IPS-15b (cell line): Measurements from ENCODE around the gene KRTAP2-2.
"Not testable (repeated sequence)": the region's sequence is repeated elsewhere in the genome, so short reads cannot be mapped to it uniquely, and the experiment has no call there.

Source experiments
- H3K27me3 ChIP-seq: one replicate; pipeline ENCODE4 v1.6.1; 2013; ENCODE audit warnings: low read length; ENCODE audit not compliant: control insufficient read depth, insufficient read depth
- H3K36me3 ChIP-seq: one replicate; pipeline ENCODE4 v1.6.1; 2013; ENCODE audit warnings: low read length; ENCODE audit not compliant: control insufficient read depth, insufficient read depth
- H3K4me1 ChIP-seq: one replicate; pipeline ENCODE4 v1.6.1; 2013; ENCODE audit warnings: mild to moderate bottlenecking, low read length; ENCODE audit not compliant: control insufficient read depth, insufficient read depth
- H3K4me3 ChIP-seq: one replicate; pipeline ENCODE4 v1.5.1; 2013; ENCODE audit warnings: low read depth, low read length
- H3K9ac ChIP-seq: one replicate; pipeline ENCODE4 v1.6.1; 2013; ENCODE audit warnings: low read depth, mild to moderate bottlenecking, low read length
- H3K9me3 ChIP-seq: one replicate; pipeline ENCODE4 v1.6.1; 2013; ENCODE audit warnings: mild to moderate bottlenecking, low read length; ENCODE audit not compliant: control insufficient read depth, insufficient read depth

KRTAP2-2 gene

DNA sequence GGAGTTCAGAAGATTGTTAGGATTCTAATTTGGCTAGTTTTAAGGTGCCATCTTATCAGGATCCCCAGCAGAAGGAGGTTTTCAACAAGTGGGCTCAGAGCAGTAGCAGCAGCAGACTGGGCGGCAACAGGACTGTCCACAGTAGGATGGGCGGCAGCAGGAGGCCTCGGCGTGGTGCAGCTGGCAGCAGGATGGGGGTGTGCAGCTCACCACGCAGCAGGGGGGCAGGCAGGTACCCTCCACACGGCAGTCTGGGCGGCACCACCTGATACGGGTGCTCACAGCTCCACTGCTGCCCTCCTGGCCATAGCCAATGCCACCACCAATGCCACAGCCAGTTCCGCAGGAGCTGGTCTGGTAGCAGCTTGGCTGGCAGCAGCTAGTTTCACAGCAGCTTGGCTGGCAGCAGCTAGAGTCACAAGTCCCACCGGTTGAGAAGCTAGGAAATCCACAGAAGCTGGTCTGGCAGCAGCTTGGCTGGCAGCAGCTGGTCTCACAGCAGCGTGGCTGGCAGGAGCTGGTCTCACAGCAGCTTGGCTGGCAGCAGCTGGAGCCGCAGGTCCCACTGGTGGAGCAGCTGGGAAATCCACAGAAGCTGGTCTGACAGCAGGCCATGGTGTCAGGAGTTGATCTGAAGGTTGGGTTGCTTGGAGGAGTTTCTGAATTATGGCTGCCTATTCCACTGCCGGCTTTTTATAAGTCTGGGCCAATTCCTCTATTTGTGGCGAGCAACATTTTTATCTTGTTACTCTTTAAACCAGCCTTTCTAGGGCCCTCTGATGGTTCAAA lies 14.1 kb downstream of the KRTAP2-2 start, which contains the start of gene KRTAP1-1:
Gene KRTAP1-1, minus strand, starts transcription at position 668 of the 789 bp plus-strand sequence. Its CDS starts 53 bp downstream, at position 615.
- H3K9me3 ChIP-seq, H3K4me3 ChIP-seq, H3K36me3 ChIP-seq, H3K9ac ChIP-seq, H3K27me3 ChIP-seq: not testable (repeated sequence)
- peaks cover 11% of the 10 kb centered on the region for H3K4me1 ChIP-seq

DNA sequence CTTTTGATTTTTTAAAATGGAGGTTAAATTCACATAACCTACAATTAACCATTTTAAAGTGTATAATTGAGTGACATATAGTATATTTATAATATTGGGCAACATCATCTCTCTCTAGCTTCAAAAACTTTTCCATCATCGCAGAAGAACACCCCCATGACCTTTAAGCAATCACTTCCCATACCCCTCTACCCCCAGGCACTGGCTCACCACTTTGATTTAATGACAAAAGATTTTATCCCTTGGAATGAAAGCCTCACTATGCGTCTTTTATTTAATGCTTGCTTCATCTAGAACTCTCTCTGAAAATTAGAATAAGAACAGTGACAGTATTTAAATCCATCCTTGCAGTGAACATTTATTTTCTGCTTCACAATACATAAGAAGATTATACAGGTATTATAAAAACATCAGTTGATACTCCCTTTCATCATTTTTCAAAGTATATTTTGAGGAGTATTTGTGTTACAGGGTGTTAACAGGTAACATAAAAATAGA lies 17.1 kb downstream of the KRTAP2-2 start:
- no peaks in the 10 kb centered on the region for H3K27me3 ChIP-seq
- H3K4me1 ChIP-seq = peaks cover 11% of the 10 kb centered on the region
- H3K36me3 ChIP-seq = no peaks in the 10 kb centered on the region
- no peak overlapping the region for H3K9ac ChIP-seq
- H3K9me3 ChIP-seq = no peaks in the 10 kb centered on the region
- H3K4me3 ChIP-seq = no peak overlapping the region

DNA sequence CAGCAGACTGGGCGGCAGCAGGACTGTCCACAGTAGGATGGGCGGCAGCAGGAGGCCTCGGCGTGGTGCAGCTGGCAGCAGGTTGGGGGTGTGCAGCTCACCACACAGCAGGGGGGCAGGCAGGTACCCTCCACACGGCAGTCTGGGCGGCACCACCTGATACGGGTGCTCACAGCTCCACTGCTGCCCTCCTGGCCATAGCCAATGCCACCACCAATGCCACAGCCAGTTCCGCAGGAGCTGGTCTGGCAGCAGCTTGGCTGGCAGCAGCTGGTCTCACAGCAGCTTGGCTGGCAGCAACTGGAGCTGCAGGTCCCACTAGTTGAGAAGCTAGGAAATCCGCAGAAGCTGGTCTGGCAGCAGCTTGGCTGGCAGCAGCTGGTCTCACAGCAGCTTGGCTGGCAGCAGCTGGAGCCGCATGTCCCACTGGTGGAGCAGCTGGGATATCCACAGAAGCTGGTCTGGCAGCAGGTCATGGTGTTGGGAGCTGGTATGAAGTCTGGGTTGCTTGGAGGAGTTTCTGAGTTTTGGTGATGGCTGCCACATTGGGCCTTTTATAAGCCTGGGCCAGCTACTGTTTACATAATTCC lies 20.6 kb downstream of the KRTAP2-2 start, which contains the start of gene KRTAP1-3:
Gene KRTAP1-3, minus strand, starts transcription at position 529 of the 590 bp plus-strand sequence. Its CDS starts 53 bp downstream, at position 476.
- not testable (repeated sequence) for H3K9me3 ChIP-seq, H3K36me3 ChIP-seq, H3K9ac ChIP-seq, H3K27me3 ChIP-seq, H3K4me3 ChIP-seq
- peaks cover 10% of the 10 kb centered on the region for H3K4me1 ChIP-seq

DNA sequence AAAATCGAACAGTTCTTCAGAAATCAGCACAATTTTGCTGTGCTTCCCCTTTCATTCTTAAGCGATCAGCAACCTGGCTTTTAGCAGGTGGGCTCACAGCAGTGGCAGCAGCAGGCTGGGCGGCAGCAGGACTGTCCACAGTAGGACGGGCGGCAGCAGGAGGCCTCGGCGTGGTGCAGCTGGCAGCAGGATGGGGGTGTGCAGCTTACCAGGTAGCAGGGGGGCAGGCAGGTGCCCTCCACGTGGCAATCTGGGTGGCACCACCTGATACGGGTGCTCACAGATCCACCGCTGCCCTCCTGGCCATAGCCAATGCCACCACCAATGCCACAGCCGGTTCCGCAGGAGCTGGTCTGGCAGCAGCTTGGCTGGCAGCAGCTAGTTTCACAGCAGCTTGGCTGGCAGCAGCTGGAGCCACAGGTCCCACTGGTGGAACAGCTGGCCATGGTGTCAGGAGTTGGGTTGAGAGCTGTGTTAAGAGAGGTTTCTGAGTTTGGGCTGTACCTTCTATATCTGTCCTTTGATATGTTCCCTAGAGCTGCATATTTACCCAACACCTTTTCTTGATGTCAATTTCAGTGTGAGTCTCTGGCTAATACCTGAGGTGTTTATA lies 25.3 kb downstream of the KRTAP2-2 start, which contains the start of gene KRTAP1-4:
Gene KRTAP1-4, minus strand, starts transcription at position 563 of the 613 bp plus-strand sequence. Its CDS starts 117 bp downstream, at position 446.
- no peak within 1 kb of the TSS for H3K4me3 ChIP-seq
- no peak within 1 kb of the TSS for H3K9ac ChIP-seq
- H3K9me3 ChIP-seq = no peaks in the 10 kb centered on the region
- H3K36me3 ChIP-seq = no peaks in the 10 kb centered on the region
- no peaks in the 10 kb centered on the region for H3K4me1 ChIP-seq
- no peaks in the 10 kb centered on the region for H3K27me3 ChIP-seq

DNA sequence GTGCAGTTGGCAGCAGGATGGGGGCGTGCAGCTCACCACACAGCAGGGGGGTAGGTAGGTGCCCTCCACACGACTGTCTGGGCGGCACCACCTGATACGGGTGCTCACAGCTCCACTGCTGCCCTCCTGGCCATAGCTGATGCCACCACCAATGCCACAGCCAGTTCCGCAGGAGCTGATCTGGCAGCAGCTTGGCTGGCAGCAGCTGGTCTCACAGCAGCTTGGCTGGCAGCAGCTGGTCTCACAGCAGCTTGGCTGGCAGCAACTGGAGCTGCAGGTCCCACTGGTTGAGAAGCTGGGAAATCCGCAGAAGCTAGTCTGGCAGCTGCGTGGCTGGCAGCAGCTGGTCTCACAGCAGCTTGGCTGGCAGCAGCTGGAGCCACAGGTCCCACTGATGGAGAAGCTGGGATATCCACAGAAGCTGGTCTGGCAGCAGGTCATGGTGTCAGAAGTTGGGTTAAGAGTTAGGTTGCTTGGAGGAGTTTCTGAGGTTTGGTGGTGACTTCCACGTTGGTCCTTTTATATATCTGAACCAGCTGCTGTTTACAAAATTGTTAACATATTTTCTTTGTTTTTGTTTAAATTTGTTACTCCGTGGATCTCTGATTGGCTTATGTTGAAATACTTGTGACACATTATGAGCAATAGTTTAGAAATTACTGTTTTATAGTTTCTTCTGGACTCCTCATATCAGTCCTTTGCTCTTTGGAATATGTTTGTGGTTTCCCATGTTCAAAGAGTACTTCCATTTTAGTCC lies 28.1 kb downstream of the KRTAP2-2 start, which contains the start of gene KRTAP1-5:
Gene KRTAP1-5, minus strand, starts transcription at position 494 of the 757 bp plus-strand sequence. Its CDS starts 53 bp downstream, at position 441.
- H3K4me1 ChIP-seq = no peaks in the 10 kb centered on the region
- H3K4me3 ChIP-seq = no peak within 1 kb of the TSS
- H3K27me3 ChIP-seq = no peaks in the 10 kb centered on the region
- H3K9ac ChIP-seq = no peak within 1 kb of the TSS
- no peaks in the 10 kb centered on the region for H3K36me3 ChIP-seq
- H3K9me3 ChIP-seq = no peaks in the 10 kb centered on the region

DNA sequence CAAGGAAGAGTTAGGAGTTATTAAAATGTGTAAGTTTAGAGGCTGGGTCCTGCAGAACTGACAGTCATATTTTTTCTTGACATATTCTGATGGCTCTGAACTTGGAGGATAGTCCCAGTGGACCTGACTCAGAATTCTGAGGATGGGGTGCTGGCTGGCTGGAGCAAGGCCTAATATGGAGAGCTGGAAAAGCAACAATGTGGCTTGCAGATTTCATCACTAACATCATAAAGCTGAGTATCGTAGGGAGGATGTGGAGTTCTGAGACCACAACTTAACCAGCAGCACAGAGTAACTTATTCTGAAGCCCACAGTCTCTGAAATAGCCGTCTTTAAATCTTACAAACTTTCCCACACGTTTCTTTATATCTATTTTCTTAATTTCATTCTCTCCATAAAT lies 30.3 kb downstream of the KRTAP2-2 start:
- Histone ChIP-seq H3K4me1 (no peaks in the 10 kb centered on the region), H3K9me3 (no peaks in the 10 kb centered on the region), H3K36me3 (no peaks in the 10 kb centered on the region), H3K4me3 (no peak overlapping the region), H3K27me3 (no peaks in the 10 kb centered on the region), H3K9ac (no peak overlapping the region)

DNA sequence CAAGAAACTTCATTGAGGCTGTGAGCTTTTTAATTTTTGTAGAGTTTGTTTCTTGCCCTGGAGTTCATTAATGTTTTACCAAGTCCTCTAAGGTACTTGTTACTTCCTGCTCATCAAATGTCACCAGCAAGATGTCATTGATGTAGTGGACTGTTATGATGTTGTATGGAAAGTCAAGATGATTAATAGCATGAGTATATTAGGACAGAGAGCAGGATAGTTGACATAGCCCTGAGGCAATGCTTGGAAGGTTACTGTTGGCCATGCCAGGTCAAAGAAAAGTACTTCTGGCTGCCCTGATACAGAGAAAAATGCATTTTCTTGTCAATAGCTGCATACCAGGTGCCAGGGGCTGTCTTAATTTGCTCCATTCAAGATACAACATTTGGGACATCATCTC lies 34.7 kb downstream of the KRTAP2-2 start:
- no peaks in the 10 kb centered on the region for H3K4me1 ChIP-seq
- no peak overlapping the region for H3K4me3 ChIP-seq
- H3K9ac ChIP-seq = no peak overlapping the region
- no peaks in the 10 kb centered on the region for H3K36me3 ChIP-seq
- no peaks in the 10 kb centered on the region for H3K9me3 ChIP-seq
- no peaks in the 10 kb centered on the region for H3K27me3 ChIP-seq

DNA sequence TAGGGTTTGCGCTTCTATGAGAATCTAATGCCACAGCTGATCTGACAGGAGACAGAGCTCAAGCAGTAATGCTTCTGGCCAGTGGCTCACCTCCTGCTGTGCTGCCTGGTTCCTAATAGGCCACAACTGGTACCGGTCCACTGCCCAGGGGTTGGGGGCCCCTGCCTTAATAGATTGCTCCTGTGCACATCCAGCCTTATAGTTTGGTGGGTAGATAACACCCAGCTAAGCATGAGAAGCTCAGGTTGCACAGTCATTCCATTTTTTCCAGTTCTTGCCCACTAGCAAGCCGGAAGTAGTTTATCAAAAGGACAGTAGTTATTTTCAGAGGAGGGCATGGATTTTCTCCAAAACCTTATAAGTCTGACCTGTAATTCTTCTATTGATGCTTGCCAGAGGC lies 35.6 kb downstream of the KRTAP2-2 start:
- no peak overlapping the region for H3K9ac ChIP-seq
- no peaks in the 10 kb centered on the region for H3K4me1 ChIP-seq
- no peaks in the 10 kb centered on the region for H3K27me3 ChIP-seq
- H3K36me3 ChIP-seq = no peaks in the 10 kb centered on the region
- no peak overlapping the region for H3K4me3 ChIP-seq
- no peaks in the 10 kb centered on the region for H3K9me3 ChIP-seq

DNA sequence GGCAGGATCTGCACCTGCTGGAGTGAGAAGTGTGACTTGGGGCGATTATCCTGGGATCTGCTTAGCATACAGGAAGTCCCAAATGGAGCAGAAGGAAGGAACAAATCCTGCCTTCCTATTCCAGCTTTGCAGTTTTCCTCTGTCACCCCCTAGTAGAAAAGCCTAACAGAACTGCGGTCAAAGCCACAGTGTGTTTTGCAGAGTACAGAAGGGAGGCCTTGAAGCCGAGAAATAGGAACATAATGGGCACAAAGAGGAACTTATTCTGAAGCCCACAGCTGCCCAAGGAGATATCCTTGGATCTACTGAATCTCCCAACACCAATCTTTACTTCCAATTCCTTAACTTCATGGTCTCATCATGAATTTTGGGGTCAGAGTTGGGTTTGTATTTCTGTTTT lies 36.5 kb downstream of the KRTAP2-2 start:
- Histone ChIP-seq H3K9me3 (no peaks in the 10 kb centered on the region), H3K27me3 (no peaks in the 10 kb centered on the region), H3K4me3 (no peak overlapping the region), H3K9ac (no peak overlapping the region), H3K36me3 (no peaks in the 10 kb centered on the region), H3K4me1 (no peaks in the 10 kb centered on the region)

DNA sequence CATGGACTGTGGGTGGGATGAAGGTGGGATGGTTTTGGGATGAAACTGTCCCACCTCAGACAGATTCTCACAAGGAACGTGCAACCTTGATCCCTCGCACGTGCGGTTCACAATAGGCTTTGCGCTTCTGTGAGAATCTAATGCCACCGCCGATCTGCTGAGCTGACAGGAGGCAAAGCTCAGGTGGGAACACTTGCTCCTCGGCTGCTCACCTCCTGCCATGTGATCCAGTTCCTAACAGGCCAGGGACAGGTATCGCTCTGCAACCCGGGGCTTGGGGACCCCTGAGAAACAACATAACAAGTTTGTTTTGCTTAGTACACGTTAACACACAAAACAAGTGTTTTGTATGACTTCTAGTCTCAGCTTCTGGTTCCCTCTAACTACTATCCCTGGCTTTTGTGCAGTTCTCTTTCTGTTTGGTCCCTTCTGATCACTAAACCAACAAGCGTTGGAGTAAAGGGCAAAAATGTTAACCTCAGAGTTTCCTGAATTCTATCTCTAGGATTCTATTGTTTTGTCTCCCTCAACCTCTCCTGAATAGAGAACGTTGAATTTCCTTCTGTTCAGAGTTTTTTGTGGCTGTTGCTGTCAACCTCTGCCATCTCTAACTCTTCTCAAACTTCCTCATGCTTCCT lies 38.3 kb downstream of the KRTAP2-2 start:
- Histone ChIP-seq H3K4me1 (no peaks in the 10 kb centered on the region), H3K9me3 (no peaks in the 10 kb centered on the region), H3K4me3 (no peak overlapping the region), H3K27me3 (no peaks in the 10 kb centered on the region), H3K9ac (no peak overlapping the region), H3K36me3 (no peaks in the 10 kb centered on the region)

DNA sequence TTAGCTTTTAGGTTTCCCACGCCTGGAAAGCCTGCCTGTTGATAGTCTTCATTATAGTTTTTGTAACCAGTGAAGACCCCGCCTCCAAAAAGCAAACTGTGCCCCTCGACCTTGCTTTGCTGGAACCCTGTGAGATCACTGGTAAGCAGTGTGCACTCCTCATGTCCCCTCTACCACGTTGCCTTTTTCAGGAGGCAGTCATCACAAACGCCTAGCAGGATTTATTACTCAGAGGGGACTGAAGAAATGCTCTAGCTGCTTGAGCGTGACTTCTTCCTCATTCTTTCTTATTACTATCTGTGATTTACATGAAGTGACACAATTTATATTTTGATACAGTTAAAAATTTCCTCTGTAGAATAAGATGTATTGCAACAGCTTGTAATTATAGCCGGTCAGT lies 39.6 kb downstream of the KRTAP2-2 start:
- Histone ChIP-seq H3K36me3 (no peaks in the 10 kb centered on the region), H3K9ac (no peak overlapping the region), H3K4me3 (no peak overlapping the region), H3K4me1 (no peaks in the 10 kb centered on the region), H3K9me3 (no peaks in the 10 kb centered on the region), H3K27me3 (no peaks in the 10 kb centered on the region)
